SH-SY5Y (cell line): ENCODE data around the gene PPP1R14D.

ENCODE experiments used
- GATA2 ChIP-seq: IDR thresholded peaks from 2 replicates; pipeline ENCODE4 v1.6.1; 2011; ENCODE audit warnings: mild to moderate bottlenecking, low read depth, low read length
- GATA3 ChIP-seq: IDR thresholded peaks from 2 replicates; pipeline ENCODE4 v1.6.1; 2011; ENCODE audit warnings: low read depth, mild to moderate bottlenecking, low read length, moderate library complexity

Gene PPP1R14D

DNA sequence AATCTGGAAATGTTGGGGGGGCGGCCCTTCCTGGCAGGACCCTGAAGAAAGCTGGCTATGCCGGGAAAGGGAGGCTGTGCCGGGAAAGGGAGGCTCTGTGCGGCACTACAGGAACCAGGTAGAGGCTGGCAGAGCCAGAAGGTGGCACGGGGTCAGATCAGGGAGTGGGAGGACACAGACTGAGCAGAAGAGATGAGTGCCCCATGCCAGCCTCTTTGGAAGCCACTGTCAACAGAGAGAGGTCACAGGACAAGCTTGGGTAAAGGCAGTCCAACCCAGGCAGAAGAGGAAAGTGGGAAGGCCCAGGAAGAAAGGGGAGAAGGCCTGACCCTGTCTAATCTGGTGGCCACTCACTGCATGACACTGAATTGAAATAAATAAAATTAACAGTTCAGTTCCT, 57.3 kb downstream of the PPP1R14D start:
- TF ChIP-seq GATA2 (no peak), GATA3 (no peak)

DNA sequence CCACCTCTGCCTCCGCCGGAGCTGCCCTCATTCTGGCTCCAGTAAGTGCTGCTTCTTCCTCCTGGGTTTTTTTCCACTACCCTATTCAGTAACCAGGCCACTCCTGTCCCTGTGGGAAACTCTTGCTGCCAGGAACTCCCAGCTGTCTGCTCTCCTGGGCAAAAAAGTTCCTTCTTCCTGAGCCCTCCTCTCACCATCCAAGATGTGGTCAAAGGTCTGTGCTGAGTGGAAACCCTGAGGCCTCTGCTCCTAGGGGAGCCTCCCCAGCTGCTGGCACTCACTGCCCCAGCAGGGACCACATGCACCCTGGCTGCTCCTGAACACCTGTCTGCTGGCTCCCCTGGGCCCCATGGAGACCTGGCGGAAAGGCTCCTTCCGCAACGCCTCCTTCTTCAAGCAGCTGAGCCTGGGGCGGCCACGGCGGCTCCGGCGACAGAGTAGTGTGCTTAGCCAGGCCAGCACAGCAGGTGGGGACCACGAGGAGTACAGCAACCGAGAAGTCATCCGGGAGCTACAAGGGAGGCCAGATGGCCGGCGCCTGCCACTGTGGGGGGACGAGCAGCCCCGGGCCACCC, 58.3 kb downstream of the PPP1R14D start:
- no peak for TF ChIP-seq GATA2
- TF ChIP-seq GATA3 = no peak

DNA sequence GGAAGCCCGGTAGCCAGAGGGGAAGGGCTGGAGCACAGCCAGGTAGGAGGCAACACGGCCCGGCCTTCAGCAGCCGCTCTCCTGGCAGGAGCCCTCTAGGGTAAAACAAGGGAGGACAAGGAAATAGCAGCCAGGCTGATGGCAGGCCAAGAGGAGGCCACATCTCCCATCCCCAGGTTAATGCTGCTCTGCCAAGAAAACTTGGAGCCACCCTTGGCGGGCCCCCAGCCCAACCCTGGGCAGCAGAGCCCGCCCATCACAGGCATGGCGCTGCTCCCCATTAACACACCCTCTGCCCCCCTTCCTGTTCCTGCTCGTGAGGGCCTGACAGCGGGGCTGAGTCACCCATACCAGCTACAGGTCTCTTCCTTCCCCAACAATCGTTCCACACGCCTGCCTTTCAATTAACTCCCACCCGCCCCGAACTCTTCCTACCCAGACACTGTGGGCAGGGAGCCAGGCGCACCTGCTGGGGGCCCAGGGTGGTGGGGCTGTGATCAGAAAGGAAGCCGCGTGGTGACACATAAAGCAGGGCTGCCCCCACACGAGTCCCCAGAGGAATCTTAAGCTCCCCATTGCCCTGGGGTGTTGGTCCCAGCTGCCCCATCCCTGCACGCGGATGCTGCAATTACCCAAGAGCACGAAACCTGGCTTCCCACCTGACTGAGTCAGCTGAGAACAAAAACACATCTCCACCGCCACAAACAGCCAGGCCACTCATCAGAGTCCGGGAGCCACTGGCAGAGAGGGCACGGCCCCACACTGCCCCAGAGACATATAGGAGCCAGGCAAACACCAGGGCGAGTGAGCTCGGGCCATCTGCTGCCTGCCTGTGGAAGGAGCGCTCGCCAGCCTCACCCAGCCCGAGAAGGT, 59.0 kb downstream of the PPP1R14D start, which contains the start of gene C15orf62:
TSS of gene C15orf62 (plus strand) at position 707 of the 873 bp plus-strand sequence. CDS start 516 bp downstream, outside the sequence.
- no peak for TF ChIP-seq GATA3
- no peak for TF ChIP-seq GATA2

DNA sequence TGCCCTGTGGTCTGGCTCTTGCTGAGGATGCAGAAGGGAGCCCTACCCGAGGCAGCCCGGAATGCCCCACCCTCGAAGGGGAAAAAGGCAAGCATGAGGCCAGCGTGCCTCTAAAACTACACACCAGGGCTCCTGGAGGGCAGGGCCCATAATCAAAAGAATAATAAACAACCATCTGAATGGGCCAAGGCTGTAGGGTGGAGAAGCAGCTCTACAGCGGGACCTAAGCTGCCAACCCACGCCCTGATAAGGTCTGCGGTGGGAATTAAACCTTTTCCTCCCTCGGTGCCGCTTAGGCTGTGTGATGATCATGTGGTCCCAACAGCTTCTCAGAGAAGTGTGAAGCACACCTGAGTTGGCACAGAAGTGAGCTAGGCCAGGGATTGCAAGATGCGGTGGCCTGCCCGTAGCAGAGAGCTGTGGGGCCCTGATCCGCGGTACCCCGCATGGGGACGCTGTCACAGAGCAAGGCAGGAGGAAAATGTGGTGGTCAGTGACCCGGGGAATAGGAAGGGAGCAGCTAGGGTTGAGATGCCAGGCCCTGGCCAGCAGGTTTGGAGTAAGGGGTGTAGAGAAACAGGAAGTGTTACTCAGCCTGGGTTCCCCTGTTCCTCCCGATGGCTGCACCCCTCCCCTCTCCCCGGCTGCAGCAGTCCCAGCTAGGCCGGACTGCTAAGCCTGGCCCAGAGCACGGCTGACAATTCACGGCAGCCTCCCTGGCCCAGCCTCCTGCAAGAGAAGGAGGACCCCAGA, 59.8 kb downstream of the PPP1R14D start:
- TF ChIP-seq GATA2 (no peak), GATA3 (no peak)

DNA sequence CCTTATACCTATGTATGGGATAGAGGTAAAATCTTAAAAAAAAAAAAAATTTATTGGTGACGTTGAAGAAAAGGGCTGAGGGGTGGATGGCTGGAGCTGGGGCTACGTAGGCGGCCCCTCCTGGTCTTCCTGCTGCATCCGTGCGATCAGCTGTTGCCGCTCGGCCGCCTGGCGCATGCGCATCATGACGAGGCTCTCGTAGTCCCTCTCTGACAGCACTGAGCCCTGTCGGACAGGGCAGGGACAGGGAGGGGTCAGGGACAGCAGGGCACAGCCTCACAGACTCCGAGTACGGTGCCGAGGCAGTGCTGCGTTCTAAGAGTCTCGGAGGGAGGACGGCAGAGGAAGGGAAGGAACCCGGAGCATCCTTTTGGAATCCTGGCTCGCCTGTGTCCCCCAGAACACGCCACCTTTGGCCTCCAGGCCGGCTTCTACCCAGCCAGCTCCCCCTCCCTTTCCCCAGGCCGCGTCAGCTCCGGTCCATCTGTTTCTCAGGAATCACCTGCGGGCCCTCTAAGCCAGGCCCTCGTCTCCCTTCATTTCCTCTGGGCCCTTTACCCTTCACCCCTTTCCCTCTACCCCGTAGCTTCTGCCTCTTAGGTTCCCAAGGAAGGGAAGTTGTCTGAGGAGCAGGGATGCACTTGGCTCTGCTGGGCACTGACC, 60.5 kb downstream of the PPP1R14D start:
- no peak for TF ChIP-seq GATA3
- no peak for TF ChIP-seq GATA2

DNA sequence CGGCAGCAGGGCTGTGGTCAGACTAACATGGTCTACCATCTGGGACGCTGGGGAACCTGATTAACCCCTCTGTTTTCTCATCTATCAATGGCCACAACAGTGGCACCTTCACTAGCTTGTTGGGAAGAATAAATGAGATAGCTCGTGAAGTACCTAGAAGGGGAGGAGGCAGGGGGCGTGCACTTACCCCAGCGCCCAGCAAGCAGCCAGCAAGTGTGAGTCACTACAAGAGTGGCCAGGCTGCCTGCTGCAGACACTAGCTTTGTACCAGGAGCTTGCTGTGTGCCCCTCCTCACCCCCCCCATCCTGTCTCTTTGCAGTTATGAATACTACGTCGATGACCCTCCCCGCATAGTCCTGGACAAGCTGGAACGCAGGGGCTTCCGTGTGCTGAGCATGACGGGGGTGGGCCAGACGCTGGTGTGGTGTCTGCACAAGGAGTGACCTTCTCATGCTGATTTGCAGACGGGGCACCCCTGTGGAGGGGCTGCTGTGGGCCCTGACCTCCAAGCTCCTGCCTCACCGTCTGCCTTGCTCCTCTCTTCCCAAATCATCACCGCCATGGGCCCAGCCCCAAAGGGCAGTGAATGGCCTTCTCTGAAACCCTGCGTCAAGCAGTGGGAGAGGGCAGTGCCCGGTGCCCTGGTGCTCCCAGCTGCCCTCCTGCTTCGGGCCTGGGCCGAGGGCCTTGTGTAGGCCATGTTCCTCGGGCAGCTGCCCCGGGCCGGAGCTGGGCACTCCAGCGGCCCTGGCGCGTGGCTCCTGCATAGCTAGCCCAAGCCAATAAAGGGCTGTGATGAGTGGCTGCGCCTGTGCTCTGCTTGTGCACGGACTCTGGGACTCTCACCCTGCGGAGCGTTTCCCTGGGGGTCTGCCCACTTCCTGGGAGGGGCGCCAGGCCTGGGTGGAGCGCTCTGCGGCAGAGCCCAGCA, 61.3 kb downstream of the PPP1R14D start:
- TF ChIP-seq GATA2 = no peak
- TF ChIP-seq GATA3 = no peak

DNA sequence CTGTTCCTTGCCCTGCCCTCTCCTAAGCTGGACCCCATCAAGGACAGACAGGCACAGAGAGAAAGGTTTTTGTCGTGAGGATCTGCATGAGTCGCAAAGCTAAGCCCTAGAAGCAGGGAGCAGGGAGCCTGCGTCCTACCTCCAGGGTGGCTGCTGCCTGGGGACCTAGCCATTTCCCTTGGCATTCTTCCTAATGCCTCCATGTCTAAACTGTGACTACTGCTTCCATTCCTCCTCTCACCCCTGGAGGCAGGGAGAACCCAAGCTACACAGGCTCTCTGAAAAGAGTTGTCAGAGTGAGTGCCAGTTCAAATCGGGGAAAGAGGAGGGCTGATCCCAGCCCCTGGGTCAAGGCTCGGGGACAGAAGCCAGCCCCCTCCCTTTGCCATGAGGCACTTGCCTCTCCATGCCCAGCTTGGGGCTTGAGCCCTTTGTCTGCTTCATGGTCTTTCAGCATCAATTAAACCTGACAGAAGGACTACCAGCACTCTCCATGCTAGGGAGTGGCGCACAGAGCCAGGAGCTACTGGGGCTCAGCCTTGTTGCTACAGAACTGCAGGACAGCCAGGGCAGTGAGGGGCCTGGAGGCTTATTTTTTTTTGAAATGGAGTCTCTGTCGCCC, 62.2 kb downstream of the PPP1R14D start:
- TF ChIP-seq GATA3 (no peak), GATA2 (no peak)
